Neural cell (in vitro differentiated cells): ENCODE measurements around the gene BNC2. TPM values are rescaled to one million over a fixed set of nuclear protein-coding genes. Genes with fewer than 3 reads are reported as not detected.

ENCODE experiments used
- H2AFZ ChIP-seq: fragments of 200-600, 300-800 bp; sonication (generic), shearing (Covaris generic); 2 replicates; pipeline ENCODE4 v1.6.0; 2014; ENCODE audit warnings: low read depth, mild to moderate bottlenecking, antibody characterized with exemption, low read length, moderate library complexity
- H3F3A ChIP-seq: fragments of 200-600 bp; shearing (Covaris generic); 2 replicates; pipeline ENCODE4 v1.6.1; 2016; ENCODE audit warnings: mild to moderate bottlenecking, moderate library complexity, mixed read lengths, antibody characterized with exemption, low read length; ENCODE audit not compliant: insufficient read depth, poor library complexity, severe bottlenecking
- H3K27ac ChIP-seq: fragments of 200-600, 300-800 bp; sonication (generic), shearing (Covaris generic); 2 replicates; pipeline ENCODE4 v1.5.1; 2014; ENCODE audit warnings: mild to moderate bottlenecking, low read length, moderate library complexity
- H3K27me3 ChIP-seq: fragments of 300-800, 200-600 bp; sonication (generic), shearing (Covaris generic); 2 replicates; pipeline ENCODE4 v1.6.0; 2014; ENCODE audit warnings: mild to moderate bottlenecking, low read depth, low read length, moderate library complexity; ENCODE audit not compliant: insufficient read depth
- H3K36me3 ChIP-seq: fragments of 300-800, 200-600 bp; sonication (generic), shearing (Covaris generic); 2 replicates; pipeline ENCODE4 v1.5.1; 2014; ENCODE audit warnings: mild to moderate bottlenecking, antibody characterized with exemption, low read length, moderate library complexity; ENCODE audit not compliant: insufficient read depth
- H3K4me2 ChIP-seq: fragments of 300-800, 200-600 bp; sonication (generic), shearing (Covaris generic); 2 replicates; pipeline ENCODE4 v1.6.0; 2014; ENCODE audit warnings: mild to moderate bottlenecking, low read length
- H3K4me3 ChIP-seq: fragments of 300-800, 200-600 bp; sonication (generic), shearing (Covaris generic); 2 replicates; pipeline ENCODE4 v1.5.1; 2014; ENCODE audit warnings: mild to moderate bottlenecking, low read length, moderate library complexity
- H3K79me2 ChIP-seq: fragments of 200-600 bp; shearing (Covaris generic); replicated peaks from 2 replicates; pipeline ENCODE4 v1.6.0; 2014; ENCODE audit warnings: mild to moderate bottlenecking, low read length, moderate library complexity; ENCODE audit not compliant: insufficient read depth
- H3K9ac ChIP-seq: fragments of 300-800, 200-600 bp; sonication (generic), shearing (Covaris generic); 2 replicates; pipeline ENCODE4 v1.6.1; 2016; ENCODE audit warnings: mild to moderate bottlenecking, low read length, mixed read lengths
- H3K9me2 ChIP-seq: fragments of 200-600 bp; shearing (Covaris generic); 2 replicates; pipeline ENCODE4 v1.6.1; 2016; ENCODE audit warnings: mild to moderate bottlenecking, low read length, mixed read lengths; ENCODE audit not compliant: insufficient read depth
- H3K9me3 ChIP-seq: fragments of 200-600, 300-800 bp; sonication (generic), shearing (Covaris generic); 2 replicates; pipeline ENCODE4 v1.6.1; 2016; ENCODE audit warnings: mild to moderate bottlenecking, mixed run types, low read length, moderate library complexity, mixed read lengths
- H4K20me1 ChIP-seq: fragments of 200-600 bp; shearing (Covaris generic); 2 replicates; pipeline ENCODE4 v1.6.1; 2016; ENCODE audit warnings: mild to moderate bottlenecking, mixed run types; ENCODE audit not compliant: insufficient read depth
- CTCF ChIP-seq: fragments of 450-650 bp; IDR thresholded peaks from 2 replicates; pipeline ENCODE4 v1.5.1; 2014; ENCODE audit warnings: antibody characterized with exemption, mild to moderate bottlenecking, moderate library complexity; ENCODE audit not compliant: poor library complexity, severe bottlenecking
- EP300 ChIP-seq: fragments of 450-650 bp; conservative IDR thresholded peaks from 2 replicates; pipeline ENCODE4 v1.6.1; 2014; ENCODE audit warnings: antibody characterized with exemption, mild to moderate bottlenecking, moderate library complexity; ENCODE audit not compliant: poor library complexity, severe bottlenecking
- EZH2 ChIP-seq: fragments of 200-600, 300-800 bp; shearing (Covaris generic), sonication (generic); IDR thresholded peaks from 2 replicates; pipeline ENCODE4 v1.6.1; 2014; ENCODE audit warnings: antibody characterized with exemption, low read length, borderline replicate concordance, mild to moderate bottlenecking; ENCODE audit not compliant: insufficient read depth, poor library complexity, severe bottlenecking
- MXI1 ChIP-seq: fragments of 450-650 bp; conservative IDR thresholded peaks from 2 replicates; pipeline ENCODE4 v1.6.1; 2014; ENCODE audit warnings: antibody characterized with exemption, mild to moderate bottlenecking; ENCODE audit not compliant: poor library complexity, severe bottlenecking
- POLR2AphosphoS5 ChIP-seq: IDR thresholded peaks from 2 replicates; pipeline ENCODE4 v1.6.1; 2012
- RAD21 ChIP-seq: fragments of 450-650 bp; conservative IDR thresholded peaks from 2 replicates; pipeline ENCODE4 v1.6.1; 2014; ENCODE audit warnings: antibody characterized with exemption, mild to moderate bottlenecking, moderate library complexity
- REST ChIP-seq: IDR thresholded peaks from 2 replicates; pipeline ENCODE4 v1.6.1; 2012; ENCODE audit warnings: borderline replicate concordance
- SMC3 ChIP-seq: fragments of 450-650 bp; conservative IDR thresholded peaks from 2 replicates; pipeline ENCODE4 v1.6.1; 2014; ENCODE audit warnings: antibody characterized with exemption, mild to moderate bottlenecking, moderate library complexity; ENCODE audit not compliant: poor library complexity
- TAF1 ChIP-seq: IDR thresholded peaks from 2 replicates; pipeline ENCODE4 v1.6.1; 2012; ENCODE audit warnings: low read depth
- polyA plus RNA-seq: library from polyadenylated mRNA; depleted of rRNA; stranded (reverse); fragments of >200 nt; gene quantifications from 2 replicates; pipeline ENCODE4 v1.2.3, GENCODE V29; 2014

Gene BNC2
- polyA plus RNA-seq, 1 donor from 2014 or later: 1.3 TPM

GRCh38 chr9:16521868-16522411 is 348.5 kb downstream of the BNC2 start:
- Histone ChIP-seq H3K4me2 (no peak overlapping the region), H3K27me3 (no peaks in the 10 kb centered on the region), H3K36me3 (no peaks in the 10 kb centered on the region), H3K9me2 (no peaks in the 10 kb centered on the region), H3K27ac (no peak overlapping the region), H3F3A (no peaks in the 10 kb centered on the region), H2AFZ (no peak overlapping the region), H3K9ac (no peak overlapping the region), H4K20me1 (no peaks in the 10 kb centered on the region), H3K79me2 (no peaks in the 10 kb centered on the region), H3K4me3 (no peak overlapping the region), H3K9me3 (no peaks in the 10 kb centered on the region)
- TF ChIP-seq MXI1 (no peak), EZH2 (no peak), CTCF (no peak), REST (no peak), EP300 (no peak), RAD21 (no peak), TAF1 (no peak), POLR2AphosphoS5 (no peak), SMC3 (no peak)

- Histone ChIP-seq H3F3A (no peaks in the 10 kb centered on the region), H3K4me2 (no peak overlapping the region), H3K9me3 (no peaks in the 10 kb centered on the region), H2AFZ (no peak overlapping the region), H3K4me3 (no peak overlapping the region), H4K20me1 (no peaks in the 10 kb centered on the region), H3K27me3 (no peaks in the 10 kb centered on the region), H3K79me2 (no peaks in the 10 kb centered on the region), H3K9ac (no peak overlapping the region), H3K36me3 (no peaks in the 10 kb centered on the region), H3K27ac (no peak overlapping the region), H3K9me2 (no peaks in the 10 kb centered on the region)
- TF ChIP-seq EP300: no peak
- TF ChIP-seq CTCF: no peak
- TF ChIP-seq POLR2AphosphoS5: no peak
- no peak for TF ChIP-seq SMC3
- TF ChIP-seq REST: no peak
- TF ChIP-seq EZH2: no peak
- TF ChIP-seq TAF1: no peak
- TF ChIP-seq RAD21: no peak
- TF ChIP-seq MXI1: no peak
These were observed 351.5 kb downstream of the BNC2 start for GRCh38 chr9:16519001-16519400.
